ENCODE results near the gene RPL39L.

- no peak for TF ChIP-seq USF2 (IDR thresholded peaks at IDR 0.05; ENCODE audit: low read depth, low read length)
- no peak for TF ChIP-seq USF2 (CRISPR knock-in tag; IDR thresholded peaks at IDR 0.05; ENCODE audit: borderline replicate concordance)
- TF ChIP-seq NFATC3 (CRISPR knock-in tag; IDR thresholded peaks at IDR 0.05): no peak
- no peak for TF ChIP-seq CCAR2 (optimal IDR thresholded peaks at IDR 0.05; ENCODE audit: low read depth, low read length)
- TF ChIP-seq ZFX (CRISPR knock-in tag; IDR thresholded peaks at IDR 0.05; ENCODE audit: low read depth): no peak
- TF ChIP-seq REST (IDR thresholded peaks at IDR 0.05; ENCODE audit: borderline replicate concordance in 1 of 2, low read depth in 1 of 2, low read length in 2 of 2): no peak
- TF ChIP-seq MAFK (conservative IDR thresholded peaks at IDR 0.05 in 1 of 2, IDR thresholded peaks at IDR 0.05 in 1 of 2; ENCODE audit: low read length in 2 of 2): no peak
- TF ChIP-seq ZNF577 (CRISPR knock-in tag; IDR thresholded peaks at IDR 0.05; ENCODE audit: borderline replicate concordance, low read depth): no peak
- TF ChIP-seq CREB1 (IDR thresholded peaks at IDR 0.05): no peak
- TF ChIP-seq CREB1 (CRISPR knock-in tag; IDR thresholded peaks at IDR 0.05): no peak
- TF ChIP-seq GTF2F1 (IDR thresholded peaks at IDR 0.05; ENCODE audit: low read length): no peak
- TF ChIP-seq CTCF (CRISPR knock-in tag; IDR thresholded peaks at IDR 0.05): no peak
- TF ChIP-seq TRIM22 (IDR thresholded peaks at IDR 0.05): no peak
- no peak for TF ChIP-seq ZNF281 (CRISPR knock-in tag; IDR thresholded peaks at IDR 0.05; ENCODE audit: borderline replicate concordance)
These were observed 50.6 kb downstream of the RPL39L start for GRCh38 chr3:187088701-187089100.

Data from HepG2 (cell line).